Stomach smooth muscle (tissue), 2 donors: ENCODE data around the gene FAIM.
"Not testable (repeated sequence)": the region's sequence is repeated elsewhere in the genome, so short reads cannot be mapped to it uniquely, and the experiment has no call there.

Experiments used
- H3K27ac ChIP-seq: one replicate; pipeline ENCODE4 v1.7.0; 2013; ENCODE audit warnings: mild to moderate bottlenecking, low read length, inconsistent platforms
- H3K27me3 ChIP-seq, 2 donors: one replicate each; pipeline ENCODE4 v1.7.0; 2013; ENCODE audit warnings: low read length in 2 of 2; ENCODE audit not compliant: insufficient read depth in 2 of 2, control insufficient read depth in 1 of 2
- H3K36me3 ChIP-seq, 2 donors: one replicate each; pipeline ENCODE4 v1.7.0; 2013; ENCODE audit warnings: low read length in 2 of 2; ENCODE audit not compliant: control insufficient read depth in 2 of 2, insufficient read depth in 2 of 2
- H3K4me1 ChIP-seq: one replicate; pipeline ENCODE4 v1.7.0; 2013; ENCODE audit warnings: low read length; ENCODE audit not compliant: control insufficient read depth, insufficient read depth
- H3K4me3 ChIP-seq, 2 donors: one replicate each; pipeline ENCODE4 v1.7.0; 2013; ENCODE audit warnings: low read length in 2 of 2
- H3K9ac ChIP-seq, 2 donors: one replicate each; pipeline ENCODE4 v1.7.0; 2013; ENCODE audit warnings: low read length in 2 of 2, mild to moderate bottlenecking in 1 of 2
- H3K9me3 ChIP-seq, 2 donors: one replicate each; pipeline ENCODE4 v1.7.0; 2013; ENCODE audit warnings: low read length in 2 of 2; ENCODE audit not compliant: control insufficient read depth in 2 of 2
- donor health status: healthy.
- donor health status: Pancreatic carcinoma.

FAIM gene

GRCh38 chr3:138587374-138587773 lies 21.2 kb upstream of the FAIM start:
- H3K9me3 ChIP-seq, result no peaks in the 10 kb centered on the region
- no peaks in the 10 kb centered on the region for H3K27me3 ChIP-seq
- H3K4me1 ChIP-seq, result no peaks in the 10 kb centered on the region
- H3K9ac ChIP-seq, result no peak overlapping the region
- H3K36me3 ChIP-seq, result peaks cover 0 to 2% of the 10 kb centered on the region in 2 donors
- no peak overlapping the region for H3K4me3 ChIP-seq
- H3K27ac ChIP-seq, result no peak overlapping the region

DNA sequence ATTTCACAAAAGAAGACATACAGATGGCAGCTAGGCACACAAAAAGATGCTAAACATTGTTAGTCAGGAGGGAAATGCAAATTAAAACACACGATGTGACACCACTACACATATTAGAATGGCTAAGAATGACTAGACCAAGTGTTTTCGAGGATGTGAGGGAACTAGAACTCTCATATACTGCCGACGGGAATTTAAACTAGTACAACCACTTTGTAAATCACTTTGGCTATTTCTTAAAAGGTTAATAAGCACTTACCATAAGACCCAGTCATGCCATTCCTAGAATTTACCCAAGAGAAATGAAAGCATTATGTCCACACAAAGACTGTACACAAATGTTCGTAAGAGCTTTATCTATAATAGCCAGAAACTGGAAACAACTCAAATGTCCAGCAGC lies 20.1 kb upstream of the FAIM start:
- H3K4me1 ChIP-seq, result peaks cover 6% of the 10 kb centered on the region
- H3K4me3 ChIP-seq, result no peak overlapping the region
- no peaks in the 10 kb centered on the region for H3K27me3 ChIP-seq
- no peak overlapping the region for H3K27ac ChIP-seq
- peaks cover 0 to 2% of the 10 kb centered on the region in 2 donors for H3K36me3 ChIP-seq
- no peak overlapping the region for H3K9ac ChIP-seq
- H3K9me3 ChIP-seq, result no peaks in the 10 kb centered on the region

DNA sequence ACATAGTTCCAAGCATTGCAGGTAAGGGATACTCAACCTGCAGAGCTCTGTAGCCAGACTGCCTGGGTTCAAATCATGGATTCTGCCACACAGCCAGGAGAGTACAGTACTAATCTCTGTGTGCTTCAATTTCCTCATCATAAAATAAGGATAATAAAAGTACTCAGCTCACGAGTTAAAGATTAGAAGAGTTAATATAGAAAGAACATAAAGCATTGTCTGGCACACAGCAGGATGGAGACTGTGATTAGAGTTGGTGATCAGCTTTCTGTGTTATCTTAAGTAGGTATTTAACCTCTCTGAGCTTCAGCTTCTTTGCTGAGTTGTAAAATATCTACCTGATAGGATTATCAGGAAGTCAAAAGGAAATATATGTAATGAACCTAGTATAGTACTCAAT lies 17.2 kb upstream of the FAIM start:
- H3K36me3 ChIP-seq, result peaks cover 0 to 2% of the 10 kb centered on the region in 2 donors
- no peak overlapping the region for H3K4me3 ChIP-seq
- H3K9ac ChIP-seq, result no peak overlapping the region
- no peak overlapping the region for H3K27ac ChIP-seq
- peaks cover 10% of the 10 kb centered on the region for H3K4me1 ChIP-seq
- H3K9me3 ChIP-seq, result no peaks in the 10 kb centered on the region
- H3K27me3 ChIP-seq, result no peaks in the 10 kb centered on the region

DNA sequence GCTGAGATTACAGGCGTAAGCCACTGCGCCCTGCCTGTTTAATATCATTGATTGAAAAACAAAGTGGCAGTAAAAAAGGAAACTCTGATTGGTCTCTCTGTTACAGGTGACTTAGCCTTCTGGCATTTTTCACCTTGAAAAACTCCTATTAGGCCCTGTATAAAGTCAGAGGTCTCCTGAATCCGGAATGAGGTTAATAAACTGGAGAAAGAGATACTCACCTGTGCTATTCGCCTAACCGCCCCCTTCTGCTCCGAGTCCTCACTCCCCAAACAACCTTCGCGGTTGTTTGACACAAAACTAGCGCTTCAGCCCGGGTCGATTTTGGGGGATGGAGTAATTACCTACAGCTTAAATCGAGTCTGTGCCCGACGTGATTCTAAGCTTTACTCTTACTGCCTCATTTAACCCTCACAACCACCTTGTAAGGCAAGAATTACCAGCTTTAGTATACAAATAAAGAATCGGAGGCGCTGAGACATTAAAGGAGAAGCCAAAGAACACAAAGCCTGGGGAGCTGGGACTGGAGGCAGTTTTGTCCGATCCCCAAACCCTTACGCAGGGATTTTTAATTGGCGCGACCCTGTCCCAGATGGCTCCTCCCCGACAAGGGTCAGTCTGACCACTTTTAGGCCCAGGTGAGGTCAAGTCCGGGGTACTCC lies 15.0 kb upstream of the FAIM start:
- H3K9me3 ChIP-seq, result no peaks in the 10 kb centered on the region
- peak overlapping the region; percentile 96 to 97 for H3K9ac ChIP-seq
- peak overlapping the region; percentile 94 for H3K27ac ChIP-seq
- peaks cover 0 to 2% of the 10 kb centered on the region in 2 donors for H3K36me3 ChIP-seq
- H3K27me3 ChIP-seq, result no peaks in the 10 kb centered on the region
- H3K4me3 ChIP-seq, result peak overlapping the region; percentile 96
- H3K4me1 ChIP-seq, result peaks cover 10% of the 10 kb centered on the region

DNA sequence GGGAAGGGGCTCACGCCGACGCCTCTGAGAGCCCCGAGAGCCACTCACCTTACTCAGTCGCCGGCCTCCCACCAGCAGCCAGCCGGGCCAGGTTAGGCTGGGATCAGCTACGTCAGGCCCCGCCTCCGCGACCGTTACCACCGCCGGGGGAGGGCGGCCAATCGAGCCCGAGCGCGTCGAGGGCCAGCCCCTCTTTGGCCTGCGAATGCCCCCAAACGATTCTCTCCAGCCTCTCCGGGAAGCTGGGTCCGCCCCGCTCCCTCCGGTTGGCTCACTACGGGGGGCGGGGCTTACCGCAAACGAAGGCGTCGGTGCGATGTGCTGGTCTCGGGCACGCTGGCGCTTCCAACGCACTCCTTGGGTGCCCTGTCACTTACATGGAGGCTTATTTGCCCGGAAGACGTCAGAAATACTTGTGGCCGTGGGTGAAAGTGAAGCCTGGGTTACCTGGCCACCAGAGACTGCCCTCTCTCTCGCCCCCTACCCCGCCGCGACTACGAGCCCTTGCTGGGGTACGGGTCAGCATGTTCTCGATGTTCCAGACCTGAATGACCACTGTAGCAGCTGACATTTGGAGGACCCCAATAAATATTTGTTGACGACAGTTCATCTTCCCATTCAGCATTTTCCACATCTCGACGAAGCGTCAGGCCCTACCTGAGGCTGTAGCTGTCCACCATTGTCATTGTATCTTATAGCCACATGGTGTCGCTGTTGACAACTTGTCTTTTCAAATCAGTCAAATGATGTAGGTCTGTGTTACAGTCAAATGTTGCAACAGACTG lies 14.2 kb upstream of the FAIM start, which contains the start of gene CEP70:
Gene CEP70, minus strand, starts transcription at position 111 of the 785 bp plus-strand sequence. CDS start 21,333 bp downstream, outside the sequence.
- Histone ChIP-seq H3K27ac (peak within 1 kb of the TSS; percentile 94), H3K9ac (peak within 1 kb of the TSS; percentile 96 to 97), H3K9me3 (no peaks in the 10 kb centered on the region), H3K4me3 (peak within 1 kb of the TSS; percentile 96), H3K4me1 (peaks cover 10% of the 10 kb centered on the region), H3K27me3 (no peaks in the 10 kb centered on the region), H3K36me3 (peaks cover 0 to 2% of the 10 kb centered on the region in 2 donors)

GRCh38 chr3:138594935-138595610 lies 13.5 kb upstream of the FAIM start:
- H3K4me1 ChIP-seq, result peaks cover 10% of the 10 kb centered on the region
- no peak overlapping the region for H3K9ac ChIP-seq
- peak overlapping the region; percentile 96 for H3K4me3 ChIP-seq
- H3K36me3 ChIP-seq, result peaks cover 0 to 2% of the 10 kb centered on the region in 2 donors
- no peaks in the 10 kb centered on the region for H3K9me3 ChIP-seq
- H3K27me3 ChIP-seq, result no peaks in the 10 kb centered on the region
- H3K27ac ChIP-seq, result peak overlapping the region; percentile 94

- H3K9ac ChIP-seq, H3K27ac ChIP-seq, H3K36me3 ChIP-seq, H3K9me3 ChIP-seq, H3K4me1 ChIP-seq, H3K4me3 ChIP-seq, H3K27me3 ChIP-seq: not testable (repeated sequence)
Observed at GRCh38 chr3:138597186-138597976, 11.2 kb upstream of the FAIM start.

DNA sequence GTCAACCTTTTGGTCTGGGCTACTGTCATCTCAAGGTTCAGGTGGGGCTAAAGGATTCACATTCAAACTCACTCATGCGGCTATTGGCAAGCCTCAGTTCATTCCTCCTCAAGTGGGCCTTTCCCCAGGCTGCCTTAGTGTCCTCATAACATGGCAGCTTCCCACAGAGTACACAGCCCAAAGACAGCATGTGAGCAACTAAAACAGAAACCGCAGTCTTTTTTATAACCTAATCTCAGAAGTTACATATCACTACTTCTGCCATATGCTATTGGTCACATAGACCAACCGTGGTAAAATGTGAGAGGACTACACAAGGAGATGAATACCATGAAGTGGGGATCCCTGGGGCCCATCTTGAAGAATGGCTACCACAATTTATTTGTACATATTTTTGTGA lies 10.0 kb upstream of the FAIM start:
- Histone ChIP-seq H3K9me3 (no peaks in the 10 kb centered on the region), H3K27ac (no peak overlapping the region), H3K27me3 (no peaks in the 10 kb centered on the region), H3K36me3 (no peaks in the 10 kb centered on the region), H3K4me1 (peaks cover 3% of the 10 kb centered on the region), H3K9ac (no peak overlapping the region), H3K4me3 (no peak overlapping the region)

DNA sequence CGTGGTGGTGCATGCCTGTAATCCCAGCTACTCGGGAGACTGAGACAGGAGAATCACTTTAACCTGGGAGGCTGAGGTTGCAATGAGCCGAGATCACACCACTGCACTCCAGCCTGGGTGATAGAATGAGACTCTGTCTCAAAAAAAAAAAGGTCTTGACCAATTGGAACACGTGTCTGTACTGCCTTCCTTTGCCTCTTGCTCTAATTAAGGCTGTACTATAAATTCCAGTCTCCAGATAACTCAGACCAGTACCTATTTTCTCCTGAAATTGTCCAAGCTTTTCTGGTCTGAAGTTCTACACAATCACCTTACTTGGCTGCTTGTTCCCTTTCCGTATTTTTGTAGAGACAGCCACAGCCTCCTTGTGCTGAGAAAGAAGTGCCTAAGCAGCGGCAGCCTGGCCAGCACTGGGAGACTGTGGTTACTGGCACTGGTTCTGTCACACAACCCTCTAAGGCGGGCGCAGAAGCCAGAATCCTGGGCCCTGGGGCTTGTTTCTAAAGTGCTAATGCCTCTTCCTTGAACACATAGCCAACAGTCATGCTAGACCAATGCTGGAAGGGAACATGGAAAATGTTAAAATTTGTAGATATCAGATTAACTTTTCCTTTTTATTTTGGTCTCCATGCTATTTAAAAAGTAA lies 8.3 kb upstream of the FAIM start:
- H3K4me3 ChIP-seq, result no peak overlapping the region
- H3K4me1 ChIP-seq, result no peaks in the 10 kb centered on the region
- H3K9me3 ChIP-seq, result no peaks in the 10 kb centered on the region
- H3K27me3 ChIP-seq, result no peaks in the 10 kb centered on the region
- H3K9ac ChIP-seq, result no peak overlapping the region
- H3K36me3 ChIP-seq, result no peaks in the 10 kb centered on the region
- no peak overlapping the region for H3K27ac ChIP-seq

- not testable (repeated sequence) for H3K27ac ChIP-seq, H3K9ac ChIP-seq, H3K4me1 ChIP-seq, H3K9me3 ChIP-seq, H3K36me3 ChIP-seq, H3K4me3 ChIP-seq, H3K27me3 ChIP-seq
Observed at GRCh38 chr3:138601661-138602060, 6.9 kb upstream of the FAIM start.
